ENCODE results near the gene ACTL7B.

Gene ACTL7B

DNA sequence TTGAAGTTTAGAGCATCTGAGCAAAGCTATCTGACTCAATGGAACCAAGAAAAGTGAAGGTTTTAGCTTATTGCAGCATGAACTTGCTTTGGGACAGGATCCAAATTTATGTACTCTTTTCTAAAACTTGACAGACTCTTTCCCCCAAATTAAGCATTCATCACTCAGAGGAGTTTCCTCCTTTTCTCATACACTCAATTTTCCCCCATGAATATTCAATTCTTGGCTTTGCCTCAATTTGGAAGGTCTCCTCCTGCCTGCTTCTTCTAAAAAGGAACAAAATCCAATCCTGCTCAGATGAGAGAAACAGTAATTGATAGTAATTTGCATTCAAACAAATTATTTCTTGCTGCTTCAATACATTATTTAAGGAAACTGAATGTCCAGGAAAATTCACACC, 11.3 kb upstream of the ACTL7B start:
- no peak for DNase-seq (ENCODE audit: low read depth)
- TF ChIP-seq, protein P1, sequence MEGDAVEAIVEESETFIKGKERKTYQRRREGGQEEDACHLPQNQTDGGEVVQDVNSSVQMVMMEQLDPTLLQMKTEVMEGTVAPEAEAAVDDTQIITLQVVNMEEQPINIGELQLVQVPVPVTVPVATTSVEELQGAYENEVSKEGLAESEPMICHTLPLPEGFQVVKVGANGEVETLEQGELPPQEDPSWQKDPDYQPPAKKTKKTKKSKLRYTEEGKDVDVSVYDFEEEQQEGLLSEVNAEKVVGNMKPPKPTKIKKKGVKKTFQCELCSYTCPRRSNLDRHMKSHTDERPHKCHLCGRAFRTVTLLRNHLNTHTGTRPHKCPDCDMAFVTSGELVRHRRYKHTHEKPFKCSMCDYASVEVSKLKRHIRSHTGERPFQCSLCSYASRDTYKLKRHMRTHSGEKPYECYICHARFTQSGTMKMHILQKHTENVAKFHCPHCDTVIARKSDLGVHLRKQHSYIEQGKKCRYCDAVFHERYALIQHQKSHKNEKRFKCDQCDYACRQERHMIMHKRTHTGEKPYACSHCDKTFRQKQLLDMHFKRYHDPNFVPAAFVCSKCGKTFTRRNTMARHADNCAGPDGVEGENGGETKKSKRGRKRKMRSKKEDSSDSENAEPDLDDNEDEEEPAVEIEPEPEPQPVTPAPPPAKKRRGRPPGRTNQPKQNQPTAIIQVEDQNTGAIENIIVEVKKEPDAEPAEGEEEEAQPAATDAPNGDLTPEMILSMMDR (conservative IDR thresholded peaks at IDR 0.05; ENCODE audit: low read depth, low read length), result no peak
- no peak overlapping the region for H3K4me3 ChIP-seq (ENCODE audit: low read length)

DNA sequence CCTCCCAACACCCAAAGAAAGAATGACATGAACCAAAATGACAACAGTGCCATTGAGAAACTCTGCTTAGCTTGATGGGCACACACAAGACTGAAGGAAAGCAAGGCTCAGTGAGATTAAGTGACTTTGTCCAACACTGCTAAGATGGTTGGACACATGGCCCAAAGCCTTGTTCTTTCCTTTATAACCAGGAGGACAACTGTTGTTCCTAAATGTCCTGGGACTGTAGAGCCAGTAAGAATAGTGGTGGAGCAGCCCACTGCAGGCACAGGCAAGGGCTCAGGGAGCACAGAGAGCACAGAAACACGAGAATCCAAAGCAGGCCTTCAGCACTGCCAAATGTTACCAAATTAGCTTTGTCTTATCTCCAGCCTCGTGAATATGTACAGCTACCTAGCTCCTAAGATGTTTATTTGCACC, 10.2 kb upstream of the ACTL7B start:
- TF ChIP-seq, protein P1 (conservative IDR thresholded peaks at IDR 0.05; ENCODE audit: low read depth, low read length), result no peak
- no peak for DNase-seq (ENCODE audit: low read depth)
- H3K4me3 ChIP-seq (ENCODE audit: low read length), result no peak overlapping the region

DNA sequence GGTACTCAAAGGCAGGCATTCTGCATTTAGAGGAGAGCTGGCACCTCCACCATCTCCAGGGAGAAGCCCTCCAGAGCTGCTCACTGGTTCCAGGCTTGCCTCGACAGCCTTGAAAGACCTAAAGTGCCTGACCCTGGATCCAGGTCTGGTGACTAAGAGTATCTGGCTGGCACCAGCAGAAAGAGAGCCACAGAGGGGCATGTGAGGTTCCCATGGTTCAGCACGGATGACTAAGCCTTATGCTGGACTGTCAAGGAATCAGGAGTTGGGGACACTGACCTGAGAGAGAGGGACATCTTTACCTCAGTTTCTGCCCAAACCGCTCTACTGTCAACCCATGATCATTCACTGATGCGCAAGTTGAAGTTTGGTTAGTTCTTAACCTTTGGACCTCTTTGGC, 9.3 kb upstream of the ACTL7B start:
- DNase-seq (ENCODE audit: low read depth), result no peak
- TF ChIP-seq, protein P1 (conservative IDR thresholded peaks at IDR 0.05; ENCODE audit: low read depth, low read length), result no peak
- no peak overlapping the region for H3K4me3 ChIP-seq (ENCODE audit: low read length)

DNA sequence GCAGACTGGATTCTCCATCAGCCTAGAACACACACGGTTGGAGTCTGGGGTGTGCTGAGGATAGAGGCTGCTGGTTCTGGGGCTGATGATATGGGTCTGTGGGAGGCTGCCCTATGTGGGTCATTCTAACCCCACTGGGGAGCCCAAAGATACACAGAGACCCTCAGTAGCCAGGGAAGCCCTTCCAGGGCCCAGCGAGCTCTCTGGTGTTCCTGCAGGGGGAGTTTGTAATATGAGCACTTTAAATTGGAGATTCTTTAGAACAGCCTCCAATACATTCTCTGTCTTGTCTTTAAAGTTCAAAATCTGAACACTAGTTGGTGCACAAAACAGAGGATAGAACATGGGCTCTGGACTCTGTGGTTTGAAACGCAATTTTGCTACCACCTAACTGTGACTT, 8.7 kb upstream of the ACTL7B start:
- no peak for DNase-seq (ENCODE audit: low read depth)
- no peak overlapping the region for H3K4me3 ChIP-seq (ENCODE audit: low read length)
- TF ChIP-seq, protein P1 (conservative IDR thresholded peaks at IDR 0.05; ENCODE audit: low read depth, low read length), result no peak

DNA sequence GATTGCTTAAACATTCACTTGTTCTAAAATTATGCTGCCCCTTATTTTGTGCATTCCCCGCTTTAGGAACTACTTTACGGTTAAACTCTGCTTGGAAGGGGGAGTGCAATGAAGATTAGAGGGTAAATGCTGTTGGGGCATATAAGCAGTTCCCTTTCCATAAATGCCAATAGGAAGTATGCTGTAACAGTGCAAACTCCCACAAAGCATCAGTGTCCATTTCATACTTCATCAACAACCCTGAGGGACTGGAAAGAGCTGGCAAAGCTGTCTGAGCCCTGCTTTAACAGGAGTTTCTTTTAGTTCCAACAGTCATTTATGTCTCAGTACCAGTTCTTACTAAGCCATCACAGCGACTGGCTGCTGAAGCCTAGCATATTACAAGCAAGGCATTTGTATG, 8.1 kb upstream of the ACTL7B start:
- no peak overlapping the region for H3K4me3 ChIP-seq (ENCODE audit: low read length)
- no peak for DNase-seq (ENCODE audit: low read depth)
- TF ChIP-seq, protein P1 (conservative IDR thresholded peaks at IDR 0.05; ENCODE audit: low read depth, low read length), result no peak

DNA sequence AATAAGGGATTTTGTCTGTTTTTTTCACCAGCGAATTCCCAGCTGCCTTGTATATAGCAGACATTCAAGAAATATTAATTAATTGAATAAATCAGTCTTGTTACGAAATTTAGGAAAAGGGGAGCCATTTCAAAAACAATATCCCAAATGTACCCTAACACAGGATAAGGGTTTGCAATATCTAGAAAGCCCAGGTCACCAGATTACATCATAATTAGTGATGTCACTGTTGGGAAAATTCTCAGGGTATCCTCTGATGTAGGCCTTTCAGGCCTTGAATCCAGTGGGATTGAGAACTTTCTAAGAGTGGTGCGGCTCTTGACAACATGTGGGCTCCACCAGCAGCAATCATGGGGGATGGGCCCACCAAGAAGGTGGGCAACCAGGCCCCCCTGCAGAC, 6.2 kb upstream of the ACTL7B start, which contains the start of gene ACTL7A:
ACTL7A (plus strand) TSS at position 270 of the 400 bp plus-strand sequence; CDS start at position 327, 57 bp downstream.
- TF ChIP-seq, protein P1 (conservative IDR thresholded peaks at IDR 0.05; ENCODE audit: low read depth, low read length), result no peak
- no peak within 1 kb of the TSS for H3K4me3 ChIP-seq (ENCODE audit: low read length)
- no peak for DNase-seq (ENCODE audit: low read depth)

DNA sequence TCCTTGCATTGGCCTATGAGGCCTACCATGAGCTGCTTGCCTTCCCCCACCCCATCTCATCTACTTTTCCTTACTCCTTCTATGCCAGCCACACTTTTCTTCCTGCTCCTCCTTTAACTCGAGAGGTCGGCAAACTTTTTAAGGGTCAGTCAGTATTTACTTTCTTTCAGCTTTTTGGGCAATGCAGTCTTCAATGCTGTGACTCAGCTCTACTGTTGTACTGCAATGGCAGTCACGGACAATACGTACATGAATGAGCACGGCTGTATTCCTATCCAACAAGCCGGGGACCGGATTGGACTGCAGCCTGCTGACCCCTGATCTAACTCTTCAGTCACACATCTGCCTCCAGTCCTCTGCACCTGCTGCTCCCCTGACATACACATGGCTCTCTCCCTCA, 5.7 kb upstream of the ACTL7B start:
- TF ChIP-seq, protein P1 (conservative IDR thresholded peaks at IDR 0.05; ENCODE audit: low read depth, low read length), result no peak
- DNase-seq (ENCODE audit: low read depth), result no peak
- H3K4me3 ChIP-seq (ENCODE audit: low read length), result no peak overlapping the region

Data from retinal pigment epithelial cell (primary cell).